HCEC 1CT (cell line): Measurements from ENCODE around the gene HHIP.

Source experiments
- DNase-seq: peaks from one replicate; pipeline ENCODE4 v3.0.0-alpha.2; 2017

HHIP gene

GRCh38 chr4:144709793-144710525 is 64.0 kb downstream of the HHIP start:
- DNase-seq: no peak

- no peak for DNase-seq
Observed at GRCh38 chr4:144710526-144710912, 64.6 kb downstream of the HHIP start.

- DNase-seq: no peak
Observed at GRCh38 chr4:144711700-144712456, 65.9 kb downstream of the HHIP start.

GRCh38 chr4:144712775-144713174 is 66.8 kb downstream of the HHIP start:
- peak; percentile 29 for DNase-seq

- peak; percentile 23 for DNase-seq
Observed at GRCh38 chr4:144714166-144714565, 68.2 kb downstream of the HHIP start.

- no peak for DNase-seq
Observed at GRCh38 chr4:144715230-144715629, 69.3 kb downstream of the HHIP start.

GRCh38 chr4:144716778-144717177 is 70.8 kb downstream of the HHIP start:
- peak; percentile 17 for DNase-seq

GRCh38 chr4:144718958-144719512 is 73.1 kb downstream of the HHIP start:
- DNase-seq: no peak

GRCh38 chr4:144720491-144720890 is 74.5 kb downstream of the HHIP start:
- DNase-seq: no peak

GRCh38 chr4:144721994-144722393 is 76.0 kb downstream of the HHIP start:
- no peak for DNase-seq

- DNase-seq: no peak
Observed at GRCh38 chr4:144723471-144723870, 77.5 kb downstream of the HHIP start.

GRCh38 chr4:144729175-144729574 is 83.2 kb downstream of the HHIP start:
- DNase-seq: no peak

GRCh38 chr4:144732584-144733428 is 86.8 kb downstream of the HHIP start:
- DNase-seq: no peak

- DNase-seq: no peak
Observed at GRCh38 chr4:144733566-144733965, 87.6 kb downstream of the HHIP start.

GRCh38 chr4:144734522-144734921 is 88.6 kb downstream of the HHIP start:
- DNase-seq: no peak

- no peak for DNase-seq
Observed at GRCh38 chr4:144738649-144739048, 92.7 kb downstream of the HHIP start.

- DNase-seq: no peak
Observed at GRCh38 chr4:144739511-144740033, 93.6 kb downstream of the HHIP start.

- DNase-seq: no peak
Observed at GRCh38 chr4:144740316-144740715, 94.4 kb downstream of the HHIP start.

- no peak for DNase-seq
Observed at GRCh38 chr4:144748814-144749555, 103.0 kb downstream of the HHIP start.

GRCh38 chr4:144750348-144750747 is 104.4 kb downstream of the HHIP start:
- DNase-seq: no peak

- no peak for DNase-seq
Observed at GRCh38 chr4:144754562-144755410, 108.8 kb downstream of the HHIP start.
